OCI-LY1 (cell line): ENCODE results near the gene AGAP3.

Source experiments
- CTCF ChIP-seq: fragments of 200-600 bp; sonication (generic), shearing (Covaris generic); IDR thresholded peaks from 2 replicates; pipeline ENCODE4 v1.5.1; 2017; ENCODE audit warnings: mild to moderate bottlenecking, antibody characterized with exemption, low read length, moderate library complexity, mixed read lengths
- EZH2 ChIP-seq: fragments of 200-600 bp; sonication (generic), shearing (Covaris generic); IDR thresholded peaks from 2 replicates; pipeline ENCODE4 v1.8.0; 2017; ENCODE audit warnings: borderline replicate concordance, mixed run types, mild to moderate bottlenecking, antibody characterized with exemption, low read length, moderate library complexity, mixed read lengths

- TF ChIP-seq CTCF (no peak), EZH2 (no peak)
These were observed 52.0 kb downstream of the AGAP3 start for GRCh38 chr7:151138153-151138851.
